Tracheal epithelial cell (primary cell): ENCODE results near the gene BAD. TPM values are rescaled to one million over a fixed set of nuclear protein-coding genes. Genes with fewer than 3 reads are reported as not detected.

Experiments
- total RNA-seq: library from RNA; depleted of rRNA; stranded (reverse); fragments of >200 nt; gene quantifications from 2 replicates; pipeline ENCODE4 v1.2.1, GENCODE V29; 2014

The BAD gene
- 88.2 and 97.6 TPM in 2 replicates for total RNA-seq

DNA sequence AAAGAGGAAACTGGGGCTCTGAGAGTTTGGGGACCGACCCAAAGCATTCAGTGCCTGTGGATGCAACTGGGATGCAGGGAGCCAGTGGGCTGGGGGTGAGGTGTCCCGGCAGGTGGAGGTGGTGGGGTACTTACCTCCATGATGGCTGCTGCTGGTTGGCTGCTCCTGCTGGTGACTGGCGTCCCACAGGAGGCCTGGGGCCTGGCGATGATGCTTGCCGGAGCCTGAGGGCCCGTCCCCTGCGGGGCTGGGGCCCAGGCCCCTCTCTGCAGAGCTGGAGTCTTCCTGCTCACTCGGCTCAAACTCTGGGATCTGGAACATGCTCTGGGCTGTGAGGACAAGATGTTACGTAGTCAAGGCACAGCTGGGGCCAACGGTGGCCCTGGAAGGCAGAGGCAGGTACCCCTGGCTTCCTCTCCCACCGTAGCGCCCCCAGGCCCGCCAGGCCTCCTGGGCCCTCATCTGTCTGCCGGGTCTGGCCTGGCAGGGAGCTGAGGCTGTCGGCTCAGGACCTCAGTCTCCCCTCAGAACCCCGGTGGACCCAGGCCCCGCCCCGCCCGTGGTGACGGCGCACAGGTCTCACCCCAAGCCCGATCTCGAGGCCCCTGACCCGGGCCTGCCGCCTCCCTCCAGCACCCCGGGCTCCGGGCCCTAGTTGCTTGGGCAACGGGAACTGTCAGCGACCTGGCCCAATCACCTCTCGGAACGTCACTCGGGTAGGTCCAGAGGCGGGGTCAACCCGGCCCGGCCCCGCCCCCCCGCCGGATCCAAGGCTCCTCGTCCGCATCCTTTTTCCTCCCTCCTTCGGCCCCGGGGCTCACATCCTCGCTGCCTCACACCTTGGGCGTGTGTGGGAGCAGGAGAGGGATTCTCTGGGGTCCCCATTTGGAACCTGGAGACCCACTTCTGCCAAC, at the start of gene BAD:
TSS of gene BAD (minus strand) at position 618 of the 914 bp plus-strand sequence. CDS start at position 321, 297 bp downstream.

DNA sequence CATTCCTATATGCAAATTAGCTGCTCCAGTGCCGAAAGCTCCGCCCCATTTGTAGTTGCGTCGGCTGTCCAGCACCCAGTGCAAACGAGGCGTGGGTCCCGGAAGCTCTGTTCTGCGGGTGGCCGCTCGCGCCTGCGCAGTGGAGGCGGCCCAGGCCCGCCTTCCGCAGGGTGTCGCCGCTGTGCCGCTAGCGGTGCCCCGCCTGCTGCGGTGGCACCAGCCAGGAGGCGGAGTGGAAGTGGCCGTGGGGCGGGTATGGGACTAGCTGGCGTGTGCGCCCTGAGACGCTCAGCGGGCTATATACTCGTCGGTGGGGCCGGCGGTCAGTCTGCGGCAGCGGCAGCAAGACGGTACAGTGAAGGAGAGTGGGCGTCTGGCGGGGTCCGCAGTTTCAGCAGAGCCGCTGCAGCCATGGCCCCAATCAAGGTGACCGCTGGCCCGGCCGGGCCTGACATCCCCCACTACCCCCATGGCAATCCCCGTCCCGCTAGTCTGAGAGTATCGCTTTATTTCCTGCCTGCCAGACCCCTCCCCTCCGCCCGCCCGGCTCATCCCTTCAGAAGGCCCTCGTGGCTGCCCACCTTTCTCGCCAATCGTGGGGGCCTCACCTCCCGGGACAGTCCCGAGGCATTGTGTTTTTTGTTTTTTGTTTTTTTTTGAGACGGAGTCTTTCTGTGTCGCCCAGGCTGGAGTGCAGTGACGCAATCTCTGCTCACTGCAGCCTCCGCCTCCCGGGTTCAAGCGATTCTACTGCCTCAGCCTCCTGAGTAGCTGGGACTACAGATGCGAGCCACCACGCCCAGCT, 33.7 kb upstream of the BAD start, which contains the start of gene PRDX5:
TSS of gene PRDX5 (plus strand) at position 161 of the 805 bp plus-strand sequence. CDS start at position 256, 95 bp downstream.

DNA sequence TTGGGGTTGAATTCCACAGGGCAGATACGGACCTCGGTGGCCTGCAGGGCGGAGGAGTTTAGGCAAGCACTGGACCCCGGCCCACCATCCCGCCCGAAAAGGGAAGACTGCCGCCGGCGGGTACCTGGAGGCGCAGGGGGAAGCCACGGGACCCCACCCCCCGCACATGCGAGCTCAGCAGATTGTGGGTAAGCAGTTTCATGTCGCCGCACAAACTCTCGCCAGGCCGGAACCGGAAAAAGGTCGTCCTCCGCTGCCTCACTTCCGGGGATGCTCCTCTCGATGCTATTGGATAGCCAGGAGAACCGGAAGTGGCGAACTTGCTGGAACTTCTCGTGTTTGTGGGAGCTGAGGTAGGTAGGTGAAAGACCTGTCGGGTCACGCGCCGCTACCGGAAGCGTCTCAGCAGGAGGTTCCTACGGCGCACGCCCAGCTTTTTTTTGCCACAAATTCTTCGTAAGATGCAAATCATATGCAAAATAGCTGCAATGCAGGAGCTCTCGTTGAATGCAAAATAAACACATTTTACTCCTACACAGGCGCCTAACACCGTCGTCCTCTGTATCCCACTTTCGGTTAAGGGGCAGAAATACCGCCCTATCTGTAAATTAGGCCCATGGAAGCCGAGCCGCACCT, 33.0 kb upstream of the BAD start, which contains the start of gene TRMT112:
TSS of gene TRMT112 (minus strand) at position 235 of the 636 bp plus-strand sequence. CDS start at position 202, 33 bp downstream.

DNA sequence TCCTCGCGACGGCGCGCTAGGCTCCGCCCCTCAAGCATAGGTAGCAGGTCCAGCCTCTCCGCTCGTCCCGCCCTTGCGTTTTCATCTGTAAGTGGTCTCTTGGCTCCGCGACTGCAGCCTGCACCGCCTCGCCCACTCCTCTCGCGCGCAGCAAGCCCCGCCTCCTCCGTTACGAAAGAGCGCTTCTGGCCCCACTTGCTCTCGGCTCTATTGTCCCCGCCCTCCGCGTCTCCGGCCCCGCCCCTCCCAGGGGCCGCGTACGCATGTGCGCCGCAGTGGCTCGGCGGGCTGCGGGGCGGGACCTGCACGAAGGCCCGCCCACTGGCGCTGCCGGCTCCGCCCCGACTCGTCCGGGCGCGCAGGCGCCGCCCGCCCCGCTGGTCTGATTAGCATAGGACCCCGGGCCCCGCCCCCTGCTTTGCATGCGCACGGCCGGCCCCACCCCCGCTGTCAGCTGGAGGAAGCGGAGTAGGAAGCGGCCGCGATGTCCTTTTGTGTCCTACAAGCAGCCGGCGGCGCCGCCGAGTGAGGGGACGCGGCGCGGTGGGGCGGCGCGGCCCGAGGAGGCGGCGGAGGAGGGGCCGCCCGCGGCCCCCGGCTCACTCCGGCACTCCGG, 20.7 kb upstream of the BAD start, which contains the start of gene ESRRA:
TSS of gene ESRRA (plus strand) at position 450 of the 616 bp plus-strand sequence. CDS start 1,656 bp downstream, outside the sequence.

DNA sequence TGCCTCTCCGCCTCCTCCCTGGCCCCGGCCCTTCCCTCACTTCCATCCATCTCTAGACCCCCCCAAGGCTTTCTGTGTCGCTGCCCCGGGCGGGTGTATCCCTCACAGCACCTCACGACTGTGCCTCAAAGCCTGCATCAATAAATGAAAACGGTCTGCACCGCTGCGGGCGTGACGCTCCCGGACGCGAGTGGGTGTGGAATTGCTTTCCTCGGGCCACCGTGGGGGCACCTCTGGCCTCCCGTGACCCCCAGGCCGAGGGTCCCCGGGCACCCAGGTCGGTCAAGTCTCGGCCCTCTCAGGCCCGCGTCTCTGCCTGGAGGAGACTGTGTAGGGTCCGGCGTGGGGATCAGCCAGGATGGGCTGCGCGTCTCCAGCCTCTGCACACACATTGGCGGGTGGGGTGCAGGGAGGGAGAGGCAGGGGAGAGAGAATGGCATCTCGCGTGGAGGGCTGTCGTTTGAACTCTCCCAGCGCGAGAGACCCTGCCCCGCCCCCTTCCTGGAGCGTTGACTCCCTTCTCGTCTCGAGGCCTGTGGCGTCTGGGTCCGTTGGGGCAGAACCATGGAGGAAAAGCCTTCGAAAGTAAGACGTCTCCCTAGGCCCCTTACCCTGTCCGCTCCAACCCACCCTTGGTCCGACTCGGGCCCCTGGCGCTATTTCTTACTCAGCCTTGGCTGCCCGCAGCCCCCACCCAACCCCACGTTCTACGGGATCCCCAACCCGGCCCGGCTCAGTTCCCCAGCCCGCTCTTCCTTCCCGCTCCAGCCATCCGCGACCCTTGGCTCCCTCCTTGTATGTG, 15.6 kb upstream of the BAD start, which contains the start of gene CATSPERZ:
TSS of gene CATSPERZ (plus strand) at position 512 of the 802 bp plus-strand sequence. CDS start at position 565, 53 bp downstream.

DNA sequence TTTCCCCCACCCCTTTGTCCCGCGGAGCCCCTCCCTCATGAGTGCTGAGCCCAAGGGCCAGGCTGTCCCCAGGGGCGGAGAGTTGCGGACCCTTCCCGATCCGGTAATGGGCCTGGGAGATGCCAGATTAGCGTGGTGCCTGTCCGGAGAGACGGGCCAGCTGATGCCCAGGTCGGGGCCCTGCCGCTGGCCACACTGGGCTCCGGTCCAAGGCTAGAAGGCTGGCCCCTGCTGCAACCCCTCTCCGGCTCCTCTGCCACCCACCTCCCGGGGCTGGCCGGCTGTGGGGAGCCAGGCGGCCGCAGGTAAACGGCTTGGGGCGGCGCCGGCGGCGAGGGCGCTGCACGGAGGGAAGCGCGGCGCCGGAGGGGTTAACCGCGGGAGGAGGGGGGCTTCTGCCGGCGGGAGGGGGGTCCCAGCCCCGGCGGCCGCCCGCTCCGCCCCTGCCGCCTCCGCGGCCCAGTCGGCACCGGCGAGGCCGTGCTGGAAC, 6.8 kb upstream of the BAD start, which contains the start of gene KCNK4:
TSS of gene KCNK4 (plus strand) at position 41 of the 490 bp plus-strand sequence. CDS start 1,717 bp downstream, outside the sequence.

DNA sequence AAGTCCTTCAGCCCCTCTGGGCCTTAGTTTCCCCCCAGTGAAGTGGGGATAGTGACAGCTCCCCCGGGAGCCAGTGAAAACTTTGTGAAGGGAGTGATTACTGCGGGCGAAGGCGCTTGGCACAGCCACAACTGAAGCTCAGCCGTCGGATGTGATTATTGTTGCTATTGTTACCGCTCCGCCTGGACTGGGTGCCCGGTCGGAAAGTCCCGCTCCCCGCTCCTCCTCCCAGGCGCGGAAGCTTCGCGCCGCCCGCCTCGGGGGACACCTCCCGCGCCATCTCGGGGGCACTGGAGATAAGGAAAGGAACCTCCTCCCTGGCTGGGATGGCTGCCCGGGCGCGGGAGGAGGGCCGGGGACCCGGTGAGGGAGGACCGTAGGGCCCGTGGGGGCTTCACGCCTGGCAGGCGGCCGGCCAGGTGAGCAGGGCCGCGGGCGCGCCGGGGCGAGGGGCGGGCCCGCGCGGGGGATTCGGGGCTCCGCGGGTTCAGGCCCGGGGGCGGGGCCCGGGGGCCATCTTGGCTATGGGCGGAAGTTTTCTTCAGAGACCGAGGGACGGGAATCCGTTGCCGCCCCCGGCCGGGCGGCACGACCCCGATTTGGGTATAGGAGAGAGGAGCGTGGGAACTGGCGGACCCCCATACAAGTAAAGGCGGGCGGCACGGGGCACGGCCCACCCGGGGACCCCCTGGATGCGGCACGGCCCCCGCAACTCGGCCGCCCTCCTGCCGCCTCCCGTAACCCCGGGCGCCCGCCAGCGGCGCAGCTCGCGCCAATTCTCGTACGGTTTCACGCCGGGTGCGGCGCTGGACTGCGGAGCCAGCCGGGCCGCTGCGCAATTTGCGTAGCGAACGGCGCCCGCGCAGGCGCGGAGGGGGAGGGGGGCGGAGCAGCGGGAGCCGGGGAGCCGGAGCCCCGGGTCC, 758 bp upstream of the BAD start, which contains the start of gene GPR137:
TSS of gene GPR137 (plus strand) at position 887 of the 923 bp plus-strand sequence. CDS start 677 bp downstream, outside the sequence.

DNA sequence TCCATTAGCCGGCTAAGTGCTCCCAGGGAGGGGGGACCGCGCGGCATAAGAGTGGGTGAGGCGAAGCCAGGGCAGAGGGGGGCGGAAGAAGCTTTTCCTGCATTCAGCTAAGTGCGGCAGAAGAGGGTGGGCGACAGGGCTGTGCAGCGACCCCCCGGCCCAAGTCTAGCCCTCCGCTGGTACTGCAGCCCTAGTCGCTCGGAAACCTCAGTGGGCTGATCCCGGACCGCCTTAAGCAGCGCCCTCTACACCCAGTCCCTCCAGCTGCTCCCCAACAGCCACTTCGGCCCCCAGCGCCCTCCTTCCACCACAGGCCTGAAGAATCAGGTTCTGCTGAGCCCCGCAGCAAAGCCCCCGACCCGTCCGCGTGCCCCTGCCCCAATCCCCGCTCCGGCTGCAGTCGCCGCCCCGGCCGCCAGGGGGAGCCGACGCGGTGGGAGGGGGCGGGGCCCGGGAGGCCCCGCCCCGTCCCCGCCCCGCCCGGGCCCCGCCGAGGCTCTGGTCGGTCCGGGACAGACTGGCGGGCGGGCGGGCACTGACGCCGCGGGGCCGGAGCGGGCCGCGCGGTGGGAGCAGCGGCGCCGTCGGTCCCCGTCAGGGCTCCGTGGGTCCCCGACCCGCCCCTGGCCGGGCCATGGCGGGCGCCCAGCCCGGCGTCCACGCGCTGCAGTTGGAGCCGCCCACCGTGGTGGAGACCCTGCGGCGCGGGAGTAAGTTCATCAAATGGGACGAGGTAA, 33.3 kb downstream of the BAD start, which contains the start of gene PLCB3:
TSS of gene PLCB3 (plus strand) at position 515 of the 737 bp plus-strand sequence. CDS start at position 635, 120 bp downstream.

DNA sequence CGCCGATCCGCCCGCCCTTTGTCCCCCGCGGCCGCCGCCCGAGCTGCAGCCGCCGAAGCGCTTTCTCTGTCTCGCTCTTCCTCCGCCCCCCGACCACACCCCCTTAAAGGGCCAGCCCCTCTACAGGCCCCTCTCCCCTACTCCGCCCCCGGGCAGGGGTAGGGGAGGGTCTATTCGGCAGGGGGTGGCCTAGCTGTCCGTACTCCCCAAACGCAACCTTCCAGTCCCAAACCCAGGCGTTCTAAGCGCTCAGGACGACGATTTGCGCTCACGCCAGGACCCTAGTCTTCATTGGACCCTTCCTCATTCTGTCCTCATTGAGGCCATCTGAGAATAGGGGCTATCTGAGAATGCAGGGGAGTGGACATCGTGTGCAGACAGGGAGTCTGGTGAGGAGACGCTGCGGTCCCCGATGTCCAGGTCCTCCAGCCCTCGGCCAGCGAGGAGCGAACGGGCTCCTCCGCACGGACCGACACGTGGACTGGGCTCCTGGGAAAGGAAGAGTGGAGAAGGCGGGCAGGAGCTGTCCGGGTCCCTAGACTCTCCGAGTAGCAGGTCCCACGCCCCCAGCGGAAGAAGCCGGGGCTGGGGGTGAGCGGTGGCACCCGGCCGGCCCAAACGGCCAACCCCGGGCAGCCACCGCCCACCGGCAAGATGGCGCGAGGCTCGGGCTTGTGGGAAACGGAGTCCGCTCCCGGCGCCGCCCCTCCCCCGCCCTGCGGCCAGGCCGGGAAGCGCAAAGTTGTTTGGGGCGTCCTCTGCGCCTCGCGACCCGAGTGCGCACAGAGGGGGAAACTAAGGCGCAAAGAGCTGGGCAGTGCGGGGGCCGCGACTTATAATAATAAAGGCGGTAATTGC, 37.4 kb downstream of the BAD start, which contains the start of gene PPP1R14B:
TSS of gene PPP1R14B (minus strand) at position 73 of the 858 bp plus-strand sequence. CDS start 270 bp downstream, outside the sequence.

DNA sequence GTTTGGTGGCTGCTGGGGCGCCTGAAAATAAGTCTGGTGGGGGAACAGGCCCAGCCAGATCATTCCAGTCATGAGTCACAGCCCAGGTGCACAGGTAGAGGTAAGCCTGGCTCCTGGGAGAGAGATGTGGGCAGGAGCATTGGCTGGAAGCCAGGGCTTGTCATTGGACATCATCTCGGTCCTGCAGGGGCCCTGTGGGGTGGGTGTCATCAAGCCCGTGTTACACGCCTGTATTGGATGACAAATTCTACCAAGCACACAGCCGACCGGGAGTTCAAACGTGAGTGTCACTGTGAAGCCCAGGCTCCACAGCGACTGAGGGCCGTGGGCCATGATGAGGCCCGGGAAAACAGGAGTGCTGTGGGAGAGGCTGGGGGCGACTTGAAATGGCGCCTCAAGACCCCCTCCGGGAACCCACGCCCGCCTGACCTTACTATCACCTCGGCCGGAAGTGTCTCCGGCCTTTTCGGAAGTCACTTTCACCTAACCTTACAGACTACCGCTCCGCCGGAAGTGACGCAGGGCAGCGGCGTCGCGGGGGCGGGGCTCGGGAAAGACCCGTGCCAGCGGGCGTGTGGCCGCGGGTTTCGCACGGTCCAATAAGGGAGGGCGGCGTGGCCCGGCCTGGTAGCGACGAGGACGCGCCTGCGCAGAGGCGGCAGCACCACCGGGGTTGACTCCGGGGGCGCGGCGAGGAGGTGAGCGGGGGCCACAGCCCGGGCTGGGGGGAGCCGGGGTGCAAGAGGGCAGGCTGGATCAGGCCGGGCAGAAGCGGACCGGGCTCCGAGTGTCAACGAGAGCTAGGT, 43.8 kb downstream of the BAD start, which contains the start of gene FKBP2:
TSS of gene FKBP2 (plus strand) at position 661 of the 806 bp plus-strand sequence. CDS start 1,293 bp downstream, outside the sequence.

DNA sequence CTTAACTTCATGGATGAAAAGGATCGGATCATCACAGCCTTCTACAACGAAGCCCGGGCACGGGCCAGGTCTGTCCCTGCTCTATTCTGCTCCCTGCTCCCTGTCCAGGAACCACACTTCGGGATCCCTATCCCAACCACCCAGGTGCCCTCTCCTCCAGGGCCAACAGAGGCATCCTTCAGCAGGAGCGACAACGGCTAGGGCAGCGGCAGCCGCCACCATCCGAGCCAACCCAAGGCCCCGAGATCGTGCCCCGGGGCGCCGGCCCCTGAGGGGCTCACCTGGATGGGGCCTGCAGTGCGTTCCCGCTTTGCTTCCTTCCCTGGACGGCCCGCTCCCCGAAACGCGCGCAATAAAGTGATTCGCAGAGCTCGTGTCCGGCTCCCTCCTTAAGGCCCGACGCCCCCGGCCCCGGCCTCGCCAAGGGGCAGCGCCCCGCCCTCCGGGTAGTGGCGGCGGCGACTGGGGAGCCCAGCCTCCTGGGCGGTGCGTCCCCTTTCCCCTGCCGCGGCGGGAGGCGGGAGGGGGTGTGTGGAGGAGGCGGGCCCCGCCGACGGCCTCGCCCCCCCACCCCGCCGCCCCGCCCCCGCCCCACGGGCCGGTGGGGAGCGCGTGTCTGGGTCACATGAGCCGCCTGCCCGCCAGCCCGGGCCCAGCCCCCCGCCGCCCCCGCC, 50.4 kb downstream of the BAD start, which contains the start of gene VEGFB:
TSS of gene VEGFB (plus strand) at position 672 of the 674 bp plus-strand sequence. CDS start 250 bp downstream, outside the sequence.

DNA sequence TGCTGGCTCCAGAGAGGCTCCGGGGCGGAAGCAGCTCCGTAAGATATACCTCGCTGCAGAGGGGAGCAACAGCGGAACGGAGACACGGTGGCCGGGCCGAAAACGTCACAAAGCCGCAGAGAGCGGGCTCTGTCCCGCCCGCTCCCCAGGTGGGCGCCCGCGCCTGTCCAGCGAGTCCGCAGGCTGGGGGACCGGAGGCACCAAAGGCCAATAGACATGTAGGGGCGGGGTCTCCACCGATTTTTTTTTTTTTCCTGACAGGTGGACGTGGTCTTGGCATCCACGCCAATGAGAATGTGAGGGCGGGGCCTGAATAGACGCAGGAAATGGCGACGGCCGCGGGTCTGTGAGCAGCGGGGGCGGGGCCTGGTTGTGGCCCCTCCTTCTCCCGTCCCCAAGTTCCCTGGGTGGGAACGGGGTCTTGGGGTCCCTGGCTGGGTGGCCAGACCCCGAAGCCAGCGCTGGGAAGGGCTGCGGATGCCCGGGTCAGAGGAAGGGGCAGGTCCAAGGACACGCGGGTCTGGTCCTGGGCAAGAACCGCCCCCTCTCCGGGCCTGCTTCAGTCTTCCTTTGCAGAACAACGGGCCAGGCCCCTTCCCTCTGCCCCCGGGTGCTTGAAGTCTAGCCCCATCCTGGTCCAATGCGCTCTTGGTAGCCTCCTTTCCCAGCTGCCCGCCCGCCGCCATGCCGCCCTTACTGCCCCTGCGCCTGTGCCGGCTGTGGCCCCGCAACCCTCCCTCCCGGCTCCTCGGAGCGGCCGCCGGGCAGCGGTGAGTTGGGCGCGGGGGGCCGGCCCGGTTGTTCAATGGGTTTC, 54.1 kb downstream of the BAD start, which contains the start of gene DNAJC4:
TSS of gene DNAJC4 (plus strand) at position 378 of the 814 bp plus-strand sequence. CDS start at position 685, 307 bp downstream.

DNA sequence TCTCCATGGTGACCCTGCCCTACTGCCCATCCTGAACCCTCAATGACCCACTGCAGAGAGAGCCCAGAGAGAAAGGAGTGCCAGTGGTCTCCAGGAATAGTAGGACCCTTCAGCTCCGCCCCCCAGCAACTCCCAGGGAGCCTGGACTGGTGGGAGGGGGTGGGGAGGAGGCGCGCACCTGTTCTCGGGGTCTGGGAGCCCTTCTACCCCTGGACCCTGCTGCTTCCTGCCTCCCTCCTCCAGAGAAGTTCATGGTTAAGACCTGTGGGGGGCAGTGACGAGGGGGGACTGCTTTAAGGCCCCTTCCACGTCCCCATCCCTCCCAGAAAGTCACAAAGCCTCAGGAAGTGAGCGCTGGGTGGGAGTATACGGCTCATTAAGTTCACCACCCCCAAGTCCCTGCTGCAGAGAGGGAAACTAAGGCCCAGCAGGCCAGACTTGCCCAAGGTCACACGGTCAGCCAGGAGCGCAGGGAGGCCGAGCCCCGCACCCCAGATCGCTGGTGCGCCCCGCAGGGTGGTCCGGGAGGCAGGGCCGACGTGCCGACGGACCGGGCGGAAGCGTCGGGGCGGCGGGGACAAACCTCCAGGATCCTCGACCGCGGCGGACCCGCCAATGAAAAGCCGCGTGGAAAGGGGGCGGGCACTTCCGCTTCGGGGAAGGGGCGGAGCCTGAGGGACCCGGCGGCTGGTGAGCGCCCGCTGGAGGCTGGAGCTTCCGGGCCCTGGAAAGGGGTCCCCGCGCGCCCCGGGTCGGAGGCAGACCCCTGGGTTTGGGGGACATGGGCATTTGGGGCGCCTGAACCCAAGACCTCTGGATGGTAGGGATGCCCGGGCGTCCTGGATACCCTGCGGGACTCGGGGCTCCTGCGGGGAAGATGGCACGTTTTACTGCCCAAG, 58.6 kb downstream of the BAD start, which contains the start of the genes NUDT22 and TRPT1:
TSS of gene NUDT22 (plus strand) at position 667 of the 899 bp plus-strand sequence. CDS start 379 bp downstream, outside the sequence.
TSS of gene TRPT1 (minus strand) at position 579 of the 899 bp plus-strand sequence. CDS start at position 253, 326 bp downstream.

